Measurements from ENCODE around the gene RPL39L. TPM values are rescaled to one million over a fixed set of nuclear protein-coding genes. Genes with fewer than 3 reads are reported as not detected.

RPL39L gene
- total RNA-seq, 1 donor from 2014 or later: 2.9 TPM

- Histone ChIP-seq H3K27me3 (ENCODE audit: low read depth) (no peaks in the 10 kb centered on the region), H3K4me3 (no peak overlapping the region), H3K27ac (replicated peaks) (no peak overlapping the region), H3K36me3 (no peaks in the 10 kb centered on the region), H3K9me3 (replicated peaks) (no peaks in the 10 kb centered on the region), H3K4me1 (peaks cover 40% of the 10 kb centered on the region)
- intact Hi-C loops (cut with micrococcal nuclease): loop anchor here (5.0 kb wide), 2 partner anchors 57 to 322 kb away; no protein-coding TSS in a partner anchor
- TF ChIP-seq CTCF (IDR thresholded peaks at IDR 0.05; ENCODE audit: borderline replicate concordance): no peak
- no peak for DNase-seq
Measured at GRCh38 chr3:187169231-187169960, 30.1 kb upstream of the RPL39L start.

GRCh38 chr3:187167777-187168176 lies 28.5 kb upstream of the RPL39L start:
- intact Hi-C loops (cut with micrococcal nuclease): loop anchor here (5.0 kb wide), 2 partner anchors 55 to 320 kb away; no protein-coding TSS in a partner anchor
- peaks cover 30% of the 10 kb centered on the region for H3K4me1 ChIP-seq
- TF ChIP-seq CTCF (IDR thresholded peaks at IDR 0.05; ENCODE audit: borderline replicate concordance): no peak
- no peaks in the 10 kb centered on the region for H3K9me3 ChIP-seq (replicated peaks)
- H3K27ac ChIP-seq (replicated peaks): peak overlapping the region; percentile 64
- peak; percentile 45 for DNase-seq
- no peaks in the 10 kb centered on the region for H3K27me3 ChIP-seq (ENCODE audit: low read depth)
- H3K4me3 ChIP-seq: no peak overlapping the region
- H3K36me3 ChIP-seq: no peaks in the 10 kb centered on the region

- Histone ChIP-seq H3K36me3 (no peaks in the 10 kb centered on the region), H3K4me3 (no peak overlapping the region), H3K27me3 (ENCODE audit: low read depth) (no peaks in the 10 kb centered on the region), H3K9me3 (replicated peaks) (no peaks in the 10 kb centered on the region), H3K4me1 (peaks cover 30% of the 10 kb centered on the region), H3K27ac (replicated peaks) (no peak overlapping the region)
- no peak for DNase-seq
- no peak for TF ChIP-seq CTCF (IDR thresholded peaks at IDR 0.05; ENCODE audit: borderline replicate concordance)
- intact Hi-C loops (cut with micrococcal nuclease): loop anchor here (5.0 kb wide), 2 partner anchors 54 to 319 kb away; no protein-coding TSS in a partner anchor
Measured at GRCh38 chr3:187166750-187167149, 27.5 kb upstream of the RPL39L start.

GRCh38 chr3:187165144-187165543 lies 25.8 kb upstream of the RPL39L start:
- Histone ChIP-seq H3K27ac (replicated peaks) (no peak overlapping the region), H3K27me3 (ENCODE audit: low read depth) (peaks cover 3% of the 10 kb centered on the region), H3K9me3 (replicated peaks) (peaks cover 2% of the 10 kb centered on the region), H3K4me1 (peaks cover 30% of the 10 kb centered on the region), H3K36me3 (no peaks in the 10 kb centered on the region), H3K4me3 (no peak overlapping the region)
- no peak for DNase-seq
- intact Hi-C loops (cut with micrococcal nuclease): loop anchor here (5.0 kb wide), 2 partner anchors 53 to 318 kb away; no protein-coding TSS in a partner anchor
- peak; percentile 81 for TF ChIP-seq CTCF (IDR thresholded peaks at IDR 0.05; ENCODE audit: borderline replicate concordance)

- no peak for TF ChIP-seq CTCF (IDR thresholded peaks at IDR 0.05; ENCODE audit: borderline replicate concordance)
Measured at GRCh38 chr3:187162265-187162953, 23.1 kb upstream of the RPL39L start.

More at GRCh38 chr3:187162265-187162953, 23.1 kb upstream of the RPL39L start:
- intact Hi-C loops (cut with micrococcal nuclease): no loop called here
- H3K36me3 ChIP-seq: no peaks in the 10 kb centered on the region
- H3K4me1 ChIP-seq: peaks cover 10% of the 10 kb centered on the region
- H3K27me3 ChIP-seq (ENCODE audit: low read depth): peaks cover 3% of the 10 kb centered on the region
- DNase-seq: no peak
- H3K27ac ChIP-seq (replicated peaks): no peak overlapping the region
- H3K9me3 ChIP-seq (replicated peaks): peaks cover 14% of the 10 kb centered on the region
- H3K4me3 ChIP-seq: no peak overlapping the region

All from left ventricle myocardium inferior (tissue), 1 donor.